Vagina (tissue), 2 donors: ENCODE measurements around the gene DPP10.

Source experiments
- POLR2AphosphoS5 ChIP-seq, 2 donors: sonication (generic); formaldehyde crosslinking; IDR thresholded peaks; one replicate each; pipeline ENCODE4 v1.9.0; 2017; ENCODE audit warnings: antibody characterized with exemption in 2 of 2, mild to moderate bottlenecking in 2 of 2, low read depth in 1 of 2; ENCODE audit not compliant: insufficient read depth in 1 of 2
- TF ChIP-seq, protein P1 (sequence below), 3 experiments: fragments of 450-650 bp in 2 of 3; fragments of 200-600 bp in 1 of 3; sonication (generic) in 1 of 3; IDR thresholded peaks; one replicate each; pipeline ENCODE4 v1.5.1; 2017 to 2019; ENCODE audit warnings: antibody characterized with exemption in 3 of 3, mild to moderate bottlenecking in 2 of 3, moderate library complexity in 2 of 3

DNA sequence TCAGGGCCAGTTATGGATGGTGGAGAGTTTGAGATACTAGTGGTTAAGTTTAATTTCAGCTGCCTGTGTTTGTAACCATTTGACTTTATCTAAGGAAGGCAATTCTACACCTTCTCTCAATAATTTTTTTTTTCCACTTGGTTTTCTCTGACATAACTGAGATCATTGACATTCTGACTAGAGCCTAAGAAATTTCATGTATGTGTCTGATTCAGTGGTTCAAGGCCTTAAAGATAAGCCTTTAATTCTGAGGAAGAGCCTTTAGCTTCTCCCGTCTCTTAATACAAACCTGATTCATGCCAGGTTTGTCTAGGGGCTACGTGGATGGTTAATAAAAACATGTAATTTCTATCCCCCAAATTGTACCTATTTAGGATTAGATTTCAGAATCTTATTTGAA is 971.4 kb downstream of the DPP10 start:
- TF ChIP-seq, protein P1, sequence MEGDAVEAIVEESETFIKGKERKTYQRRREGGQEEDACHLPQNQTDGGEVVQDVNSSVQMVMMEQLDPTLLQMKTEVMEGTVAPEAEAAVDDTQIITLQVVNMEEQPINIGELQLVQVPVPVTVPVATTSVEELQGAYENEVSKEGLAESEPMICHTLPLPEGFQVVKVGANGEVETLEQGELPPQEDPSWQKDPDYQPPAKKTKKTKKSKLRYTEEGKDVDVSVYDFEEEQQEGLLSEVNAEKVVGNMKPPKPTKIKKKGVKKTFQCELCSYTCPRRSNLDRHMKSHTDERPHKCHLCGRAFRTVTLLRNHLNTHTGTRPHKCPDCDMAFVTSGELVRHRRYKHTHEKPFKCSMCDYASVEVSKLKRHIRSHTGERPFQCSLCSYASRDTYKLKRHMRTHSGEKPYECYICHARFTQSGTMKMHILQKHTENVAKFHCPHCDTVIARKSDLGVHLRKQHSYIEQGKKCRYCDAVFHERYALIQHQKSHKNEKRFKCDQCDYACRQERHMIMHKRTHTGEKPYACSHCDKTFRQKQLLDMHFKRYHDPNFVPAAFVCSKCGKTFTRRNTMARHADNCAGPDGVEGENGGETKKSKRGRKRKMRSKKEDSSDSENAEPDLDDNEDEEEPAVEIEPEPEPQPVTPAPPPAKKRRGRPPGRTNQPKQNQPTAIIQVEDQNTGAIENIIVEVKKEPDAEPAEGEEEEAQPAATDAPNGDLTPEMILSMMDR (IDR thresholded peaks at IDR 0.05) = no peak
- TF ChIP-seq POLR2AphosphoS5 (IDR thresholded peaks at IDR 0.05; ENCODE audit: insufficient read depth in 1 of 2, low read depth in 1 of 2) = no peak
